Effector memory CD8-positive, alpha-beta T cell (primary cell): ENCODE measurements around the gene FAF1.
"Not testable (repeated sequence)": the region's sequence is repeated elsewhere in the genome, so short reads cannot be mapped to it uniquely, and the experiment has no call there.

Source experiments
- ATAC-seq: fragments of 150-1000 bp; cut with Tn5 transposase; replicated peaks from 2 replicates; pipeline ENCODE4 v1.10.0; 2021; ENCODE audit warnings: mild to moderate bottlenecking, moderate library complexity
- DNase-seq, 3 experiments: peaks; one replicate each; pipeline ENCODE4 v3.0.0; 2021
- H3K27ac Mint-ChIP-seq, 2 donors: one replicate each; pipeline ENCODE4 v1.8.0; 2022; ENCODE audit warnings: mild to moderate bottlenecking in 2 of 2, mixed read lengths in 2 of 2, moderate library complexity in 2 of 2
- H3K27me3 Mint-ChIP-seq, 2 donors: one replicate each; pipeline ENCODE4 v1.8.0; 2022; ENCODE audit warnings: mixed read lengths in 2 of 2
- H3K36me3 Mint-ChIP-seq: one replicate; pipeline ENCODE4 v1.8.0; 2022; ENCODE audit warnings: mild to moderate bottlenecking, moderate library complexity, mixed read lengths; ENCODE audit not compliant: insufficient read depth
- H3K4me1 Mint-ChIP-seq, 2 donors: one replicate each; pipeline ENCODE4 v1.8.0; 2022; ENCODE audit warnings: low read depth in 2 of 2, mixed read lengths in 2 of 2
- H3K4me3 Mint-ChIP-seq, 2 donors: one replicate each; pipeline ENCODE4 v1.8.0; 2022; ENCODE audit warnings: mild to moderate bottlenecking in 2 of 2, mixed read lengths in 2 of 2, moderate library complexity in 2 of 2
- H3K9me3 Mint-ChIP-seq, 2 donors: one replicate each; pipeline ENCODE4 v1.8.0; 2022; ENCODE audit warnings: mixed read lengths in 2 of 2

Gene FAF1

DNA sequence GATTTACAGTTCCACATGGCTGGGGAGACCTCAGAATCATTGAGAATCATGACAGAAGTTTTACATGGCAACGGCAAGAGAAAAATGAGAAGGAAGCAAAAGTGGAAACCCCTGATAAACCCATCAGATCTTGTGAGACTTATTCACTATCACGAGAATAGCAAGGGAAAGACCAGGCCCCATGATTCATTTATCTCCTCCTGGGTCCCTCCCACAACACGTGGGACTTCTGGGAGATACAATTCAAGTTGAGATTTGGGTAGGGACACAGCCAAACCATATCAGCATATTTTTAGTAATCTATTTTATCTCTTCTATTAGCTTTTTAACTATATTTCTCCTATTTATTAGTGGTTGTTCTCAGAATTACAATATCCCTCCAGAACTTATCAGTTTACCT lies 26.3 kb downstream of the FAF1 start:
- H3K36me3 Mint-ChIP-seq, H3K4me3 Mint-ChIP-seq, ATAC-seq, DNase-seq, H3K27me3 Mint-ChIP-seq, H3K9me3 Mint-ChIP-seq: not testable (repeated sequence)
- Mint-ChIP-seq H3K4me1 (peaks cover 23 to 35% of the 10 kb centered on the region in 2 donors), H3K27ac (peak overlapping the region in 1 of 2 donors; percentile 77)

GRCh38 chr1:50932043-50932442 lies 28.0 kb downstream of the FAF1 start:
- not testable (repeated sequence) for DNase-seq, H3K27me3 Mint-ChIP-seq, H3K4me3 Mint-ChIP-seq, H3K9me3 Mint-ChIP-seq, ATAC-seq, H3K36me3 Mint-ChIP-seq
- Mint-ChIP-seq H3K4me1 (peaks cover 19 to 31% of the 10 kb centered on the region in 2 donors), H3K27ac (peak overlapping the region in 1 of 2 donors; percentile 2)

GRCh38 chr1:50930965-50931737 lies 28.9 kb downstream of the FAF1 start:
- no peaks in the 10 kb centered on the region for H3K27me3 Mint-ChIP-seq
- no peak for ATAC-seq
- H3K36me3 Mint-ChIP-seq = peaks cover 6% of the 10 kb centered on the region
- peaks cover 13 to 24% of the 10 kb centered on the region in 2 donors for H3K4me1 Mint-ChIP-seq
- no peak overlapping the region for H3K4me3 Mint-ChIP-seq
- DNase-seq = no peak
- H3K27ac Mint-ChIP-seq = peak overlapping the region in 1 of 2 donors; percentile 57
- no peaks in the 10 kb centered on the region for H3K9me3 Mint-ChIP-seq

GRCh38 chr1:50930193-50930592 lies 29.9 kb downstream of the FAF1 start:
- no peak overlapping the region for H3K4me3 Mint-ChIP-seq
- peak overlapping the region in 1 of 2 donors; percentile 10 for H3K27ac Mint-ChIP-seq
- H3K27me3 Mint-ChIP-seq = no peaks in the 10 kb centered on the region
- DNase-seq (no peak), ATAC-seq (no peak)
- H3K9me3 Mint-ChIP-seq = no peaks in the 10 kb centered on the region
- peaks cover 6% of the 10 kb centered on the region for H3K36me3 Mint-ChIP-seq
- peaks cover 13 to 24% of the 10 kb centered on the region in 2 donors for H3K4me1 Mint-ChIP-seq

- H3K4me1 Mint-ChIP-seq = peaks cover 13 to 25% of the 10 kb centered on the region in 2 donors
- no peaks in the 10 kb centered on the region for H3K9me3 Mint-ChIP-seq
- ATAC-seq (no peak), DNase-seq (no peak)
- no peak overlapping the region for H3K4me3 Mint-ChIP-seq
- no peaks in the 10 kb centered on the region for H3K27me3 Mint-ChIP-seq
- H3K36me3 Mint-ChIP-seq = peaks cover 6% of the 10 kb centered on the region
- H3K27ac Mint-ChIP-seq = no peak overlapping the region
Measured at GRCh38 chr1:50929376-50929958, 30.6 kb downstream of the FAF1 start.

DNA sequence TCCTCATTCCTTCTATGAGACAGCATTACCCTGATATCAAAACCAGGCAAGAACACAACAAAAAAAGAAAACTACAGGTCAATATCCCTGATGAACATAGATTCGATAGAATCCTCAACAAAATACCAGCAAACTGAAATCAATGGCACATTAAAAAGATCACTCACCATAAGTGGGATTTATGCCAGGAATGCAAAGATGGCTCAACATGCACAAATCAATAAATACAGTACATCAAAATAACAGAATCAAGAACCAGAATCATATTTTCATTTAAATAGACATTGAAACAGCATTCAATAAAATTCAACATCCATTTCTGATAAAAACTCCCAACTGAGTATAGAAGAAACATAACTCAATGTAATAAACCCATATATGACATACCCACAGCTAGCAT lies 36.5 kb downstream of the FAF1 start:
- no peak for ATAC-seq
- H3K36me3 Mint-ChIP-seq = peaks cover 6% of the 10 kb centered on the region

GRCh38 chr1:50921029-50921428 lies 39.0 kb downstream of the FAF1 start:
- peaks cover 3% of the 10 kb centered on the region for H3K36me3 Mint-ChIP-seq
- DNase-seq (no peak), ATAC-seq (no peak)
- no peak overlapping the region for H3K27ac Mint-ChIP-seq
- H3K4me1 Mint-ChIP-seq = peaks cover 19 to 34% of the 10 kb centered on the region in 2 donors
- peaks cover 4 to 11% of the 10 kb centered on the region in 2 donors for H3K9me3 Mint-ChIP-seq
- H3K4me3 Mint-ChIP-seq = no peak overlapping the region
- H3K27me3 Mint-ChIP-seq = no peaks in the 10 kb centered on the region

More for the DNA sequence above, 36.5 kb downstream of the FAF1 start:
- H3K27me3 Mint-ChIP-seq = no peaks in the 10 kb centered on the region
- peaks cover 4 to 11% of the 10 kb centered on the region in 2 donors for H3K9me3 Mint-ChIP-seq
- no peak overlapping the region for H3K4me3 Mint-ChIP-seq
- no peak overlapping the region for H3K27ac Mint-ChIP-seq
- no peak for DNase-seq
- peaks cover 10 to 23% of the 10 kb centered on the region in 2 donors for H3K4me1 Mint-ChIP-seq

- ATAC-seq (no peak), DNase-seq (no peak)
- Mint-ChIP-seq H3K4me3 (no peak overlapping the region), H3K27me3 (no peaks in the 10 kb centered on the region), H3K9me3 (peaks cover 4 to 11% of the 10 kb centered on the region in 2 donors), H3K27ac (no peak overlapping the region), H3K4me1 (peaks cover 16 to 32% of the 10 kb centered on the region in 2 donors), H3K36me3 (peaks cover 3% of the 10 kb centered on the region)
Measured at GRCh38 chr1:50920409-50920808, 39.7 kb downstream of the FAF1 start.

- Mint-ChIP-seq H3K27me3 (no peaks in the 10 kb centered on the region), H3K9me3 (no peaks in the 10 kb centered on the region), H3K4me3 (no peak overlapping the region), H3K27ac (peak overlapping the region in 1 of 2 donors; percentile 83), H3K4me1 (peaks cover 15 to 20% of the 10 kb centered on the region in 2 donors), H3K36me3 (peaks cover 3% of the 10 kb centered on the region)
- no peak for DNase-seq
- no peak for ATAC-seq
Measured at GRCh38 chr1:50917138-50918137, 42.6 kb downstream of the FAF1 start.

DNA sequence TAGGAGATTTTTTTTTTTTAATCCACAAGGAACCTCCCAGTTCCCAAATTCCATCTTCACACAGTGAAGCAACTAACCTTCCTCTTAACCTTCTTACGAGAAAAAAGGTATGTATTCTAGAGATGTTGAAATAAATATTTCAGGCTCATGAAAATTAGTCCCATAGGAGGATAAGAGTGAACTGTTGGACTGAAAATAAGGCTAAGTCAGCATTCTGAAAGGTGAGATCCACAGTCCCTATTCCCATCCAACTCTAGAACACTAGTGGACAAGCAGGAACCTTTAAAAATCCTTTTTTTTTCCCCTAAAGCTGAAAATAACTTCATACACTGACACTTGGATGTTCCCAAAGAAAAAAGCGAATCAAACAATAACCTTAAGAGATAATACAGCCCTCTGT lies 44.4 kb downstream of the FAF1 start:
- ATAC-seq (no peak), DNase-seq (no peak)
- H3K27ac Mint-ChIP-seq = no peak overlapping the region
- peaks cover under 1% of the 10 kb centered on the region for H3K36me3 Mint-ChIP-seq
- H3K9me3 Mint-ChIP-seq = no peaks in the 10 kb centered on the region
- H3K4me1 Mint-ChIP-seq = peaks cover 11 to 16% of the 10 kb centered on the region in 2 donors
- no peaks in the 10 kb centered on the region for H3K27me3 Mint-ChIP-seq
- no peak overlapping the region for H3K4me3 Mint-ChIP-seq

DNA sequence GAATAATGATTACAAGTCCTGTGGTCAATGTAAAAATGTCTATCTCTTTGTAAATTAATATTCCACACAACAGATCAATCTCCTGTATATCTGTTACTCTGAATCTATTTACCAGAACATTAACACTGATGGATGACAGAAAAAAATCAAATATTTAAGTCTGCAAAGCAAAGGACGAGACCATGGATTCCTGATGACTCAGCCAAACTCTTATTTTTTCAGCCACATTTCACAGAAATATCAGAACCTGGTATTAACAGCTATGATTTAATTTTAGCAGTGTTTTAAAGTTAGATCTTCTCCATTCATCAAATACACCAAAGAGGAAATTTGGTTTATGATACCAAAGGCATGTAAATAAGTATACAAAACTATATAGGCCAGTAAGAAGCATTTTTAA lies 46.1 kb downstream of the FAF1 start:
- Mint-ChIP-seq H3K9me3 (no peaks in the 10 kb centered on the region), H3K36me3 (peaks cover 4% of the 10 kb centered on the region), H3K4me3 (no peak overlapping the region), H3K27ac (no peak overlapping the region), H3K4me1 (peaks cover 11 to 16% of the 10 kb centered on the region in 2 donors), H3K27me3 (no peaks in the 10 kb centered on the region)
- ATAC-seq = no peak
- no peak for DNase-seq

DNA sequence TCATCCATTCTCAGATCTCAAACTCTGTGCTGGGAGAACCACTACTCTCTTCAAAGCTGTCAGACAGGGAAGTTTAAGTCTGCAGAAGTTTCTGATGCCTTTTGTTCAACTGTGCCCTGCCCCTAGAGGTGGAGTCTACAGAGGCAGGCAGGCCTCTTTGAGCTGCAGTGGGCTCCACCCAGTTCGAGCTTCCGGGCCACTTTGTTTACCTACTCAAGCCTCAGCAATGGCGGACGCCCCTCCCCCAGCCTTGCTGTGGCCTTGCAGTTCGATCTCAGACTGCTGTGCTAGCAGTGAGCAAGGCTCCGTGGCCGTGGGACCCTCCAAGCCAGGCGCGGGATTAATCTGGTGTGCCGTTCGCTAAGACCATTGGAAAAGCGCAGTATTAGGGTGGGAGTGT lies 49.7 kb downstream of the FAF1 start:
- not testable (repeated sequence) for H3K4me3 Mint-ChIP-seq, DNase-seq, H3K36me3 Mint-ChIP-seq, H3K9me3 Mint-ChIP-seq, H3K27ac Mint-ChIP-seq, H3K27me3 Mint-ChIP-seq, ATAC-seq
- H3K4me1 Mint-ChIP-seq = peaks cover 8 to 15% of the 10 kb centered on the region in 2 donors

DNA sequence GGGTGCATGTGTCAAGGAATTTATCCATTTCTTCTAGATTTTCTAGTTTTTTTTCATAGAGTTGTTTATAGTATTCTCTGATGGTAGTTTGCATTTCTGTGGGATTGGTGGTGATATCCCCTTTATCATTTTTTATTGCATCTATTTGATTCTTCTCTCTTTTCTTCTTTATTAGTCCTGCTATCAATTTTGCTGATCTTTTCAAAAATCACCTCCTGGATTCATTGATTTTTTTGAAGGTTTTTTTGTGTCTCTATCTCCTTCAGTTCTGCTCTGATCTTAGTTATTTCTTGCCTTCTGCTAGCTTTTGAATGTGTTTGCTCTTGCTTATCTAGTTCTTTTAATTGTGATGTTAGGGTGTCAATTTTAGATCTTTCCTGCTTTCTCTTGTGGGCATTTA lies 52.5 kb downstream of the FAF1 start:
- H3K27me3 Mint-ChIP-seq, H3K27ac Mint-ChIP-seq, DNase-seq, H3K4me3 Mint-ChIP-seq, H3K36me3 Mint-ChIP-seq, H3K9me3 Mint-ChIP-seq, ATAC-seq: not testable (repeated sequence)
- peaks cover 9 to 19% of the 10 kb centered on the region in 2 donors for H3K4me1 Mint-ChIP-seq
